HG03066 (cell line): Measurements from ENCODE around the gene IYD.
"Not testable (repeated sequence)": the region's sequence is repeated elsewhere in the genome, so short reads cannot be mapped to it uniquely, and the experiment has no call there.

Experiments used
- ATAC-seq: cut with Tn5 transposase; IDR thresholded peaks from one replicate; pipeline ENCODE4 v1.9.1; 2021; ENCODE audit warnings: low read depth; ENCODE audit not compliant: unreplicated experiment

The IYD gene

DNA sequence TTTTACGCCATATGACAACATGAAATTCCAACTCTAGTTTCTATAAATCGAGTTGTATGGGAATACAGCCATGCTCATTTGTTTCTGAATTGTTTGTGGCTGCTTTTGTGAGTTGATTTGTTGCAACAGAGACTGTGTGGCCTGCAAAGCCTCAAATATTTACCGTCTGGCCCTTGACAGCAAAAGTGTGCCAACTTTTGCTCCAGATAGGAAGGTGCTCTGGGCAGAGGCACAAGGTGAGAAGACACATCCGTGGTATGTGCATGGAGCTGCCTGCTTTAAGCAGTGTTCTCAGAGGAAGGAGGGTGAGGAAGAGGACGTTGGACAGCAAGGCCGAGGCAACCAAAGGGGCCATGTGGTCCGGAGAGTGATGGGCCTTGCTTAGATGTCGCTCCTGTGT lies 57.4 kb downstream of the IYD start:
- no peak for ATAC-seq

DNA sequence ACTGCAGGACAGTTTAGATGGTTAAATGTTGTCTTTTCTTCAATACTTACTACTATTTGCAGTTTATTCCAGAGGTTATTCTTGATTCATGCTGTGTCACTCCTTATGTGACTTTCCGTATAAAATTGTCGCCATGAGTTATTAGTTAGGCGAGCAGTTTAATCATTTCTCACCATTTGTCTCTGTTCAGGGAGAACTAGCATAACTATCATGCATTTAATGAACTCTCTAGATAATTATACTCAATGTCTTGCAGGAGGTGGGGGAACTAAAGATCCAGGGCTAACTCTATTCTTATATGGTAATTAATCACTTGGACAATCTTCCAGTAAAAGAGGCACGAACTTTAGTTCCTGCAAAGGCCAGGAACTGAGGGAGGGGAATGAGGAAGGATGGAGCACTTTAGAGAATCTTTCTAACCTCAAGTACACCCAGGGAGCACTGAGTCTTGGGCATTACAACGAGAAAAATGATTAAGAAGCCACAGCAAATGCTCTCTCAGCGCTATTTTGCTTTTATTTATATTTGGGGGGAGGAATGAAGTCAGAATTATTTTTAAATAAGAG lies 58.3 kb downstream of the IYD start:
- no peak for ATAC-seq

DNA sequence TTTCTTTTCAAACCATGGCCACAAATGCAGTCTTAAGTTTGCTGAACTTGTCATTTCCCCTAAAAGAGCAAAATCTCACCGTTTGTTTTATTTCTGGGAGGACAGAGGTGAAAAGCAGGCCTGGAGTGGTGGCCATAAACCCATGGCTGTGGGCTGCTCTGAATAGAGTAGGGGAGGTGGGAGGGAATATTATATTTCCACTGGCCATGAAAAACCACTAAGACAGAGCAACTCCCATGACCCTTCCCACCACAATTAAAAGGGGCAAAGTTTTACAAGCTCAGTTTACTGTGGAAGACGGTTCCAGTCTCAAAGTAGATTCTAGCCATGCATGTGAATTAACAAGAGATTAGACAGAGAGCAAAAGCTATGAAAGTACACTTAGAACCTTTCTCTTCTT lies 59.0 kb downstream of the IYD start:
- ATAC-seq, result no peak

DNA sequence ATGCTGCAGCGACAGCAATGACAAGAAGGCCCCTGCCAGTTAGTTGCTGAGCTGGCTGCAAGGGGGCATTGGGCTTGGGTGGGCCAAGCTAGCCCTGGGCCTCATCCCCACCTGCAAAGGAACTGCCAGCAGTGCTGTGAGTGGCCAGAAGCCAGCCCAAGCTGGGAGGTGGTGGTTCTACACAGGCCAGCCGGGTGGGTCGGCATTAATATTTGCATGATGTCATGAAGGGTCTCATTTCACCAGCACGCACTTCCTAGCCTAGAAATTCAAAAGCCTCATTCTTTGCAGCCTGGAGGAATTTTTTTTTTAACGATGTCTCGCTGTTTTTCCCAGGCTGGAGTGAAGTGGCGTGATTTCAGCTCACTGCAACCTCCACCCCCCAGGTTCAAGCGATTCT lies 62.0 kb downstream of the IYD start:
- no peak for ATAC-seq

DNA sequence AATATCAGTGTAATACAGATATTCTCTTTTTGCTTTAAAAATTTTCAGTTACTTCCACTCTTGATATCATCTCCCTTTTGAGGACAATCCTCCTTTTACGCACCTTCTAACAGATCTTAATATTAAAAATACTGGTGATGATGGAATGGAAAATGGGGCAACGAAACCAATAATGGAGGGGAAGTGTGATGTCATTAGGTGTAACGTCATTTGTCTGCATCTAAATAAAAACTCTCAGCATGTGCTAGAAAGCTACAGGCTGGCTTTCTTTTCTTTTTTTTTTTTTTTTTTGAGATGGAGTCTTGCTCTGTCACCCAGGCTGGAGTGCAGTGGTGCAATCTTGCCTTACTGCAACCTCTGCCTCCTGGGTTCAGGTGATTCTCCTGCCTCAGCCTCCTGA lies 66.5 kb downstream of the IYD start:
- no peak for ATAC-seq

DNA sequence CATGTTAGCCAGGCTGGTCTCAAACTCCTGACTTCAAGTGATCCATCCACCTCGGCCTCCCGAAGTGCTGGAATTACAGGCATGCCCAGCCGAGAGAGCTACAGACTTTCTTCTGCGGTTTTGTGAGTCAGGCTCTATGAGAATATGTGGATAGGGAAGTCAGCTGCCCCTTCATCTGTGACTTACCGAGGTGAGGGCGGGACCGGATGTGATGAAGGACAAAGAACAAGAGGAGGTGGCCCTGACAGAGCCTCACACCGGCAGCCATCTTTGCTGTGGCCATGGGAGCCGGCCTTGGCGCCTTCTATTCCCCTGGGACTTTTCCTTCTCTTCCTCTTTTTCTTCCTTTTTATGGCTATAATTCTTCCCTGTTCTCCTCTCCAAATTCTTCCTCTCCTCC lies 67.0 kb downstream of the IYD start:
- ATAC-seq, result no peak

DNA sequence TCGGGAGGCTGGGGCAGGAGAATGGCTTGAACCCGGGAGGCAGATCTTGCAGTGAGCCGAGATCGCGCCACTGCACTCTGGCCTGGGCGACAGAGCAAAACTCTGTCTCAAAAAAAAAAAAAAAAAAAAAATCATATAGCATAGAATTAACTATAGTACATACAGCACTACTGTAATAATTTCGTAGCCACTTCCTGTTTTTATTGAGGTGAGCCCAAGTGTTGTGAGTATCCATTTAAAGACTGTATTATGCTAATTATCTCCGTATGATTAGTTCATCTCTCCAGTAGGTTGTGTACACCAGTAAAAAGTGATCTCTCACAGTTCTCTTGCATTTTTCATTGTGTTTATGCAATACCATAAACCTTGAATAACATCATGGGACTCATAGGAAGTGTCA lies 70.6 kb downstream of the IYD start:
- ATAC-seq, result no peak

DNA sequence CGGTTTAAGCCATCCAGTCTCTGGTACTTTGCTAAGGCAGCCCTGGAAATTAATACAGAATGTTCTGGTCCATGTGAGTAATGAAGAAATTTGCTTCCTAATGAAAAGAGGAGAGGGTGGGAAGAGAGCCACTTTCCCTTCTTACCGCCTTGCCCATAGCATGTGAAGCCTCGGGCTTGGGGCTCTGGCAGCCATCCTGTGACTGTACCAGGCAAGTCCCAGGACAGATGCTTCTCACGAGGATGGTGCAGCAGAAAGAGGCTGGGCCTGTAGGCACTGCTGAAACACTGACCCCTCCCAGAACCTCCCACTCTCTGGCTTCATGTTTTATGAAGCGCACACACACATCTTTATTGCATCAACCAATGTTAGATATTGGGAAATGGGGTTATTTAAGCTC lies 74.8 kb downstream of the IYD start:
- ATAC-seq, result no peak

DNA sequence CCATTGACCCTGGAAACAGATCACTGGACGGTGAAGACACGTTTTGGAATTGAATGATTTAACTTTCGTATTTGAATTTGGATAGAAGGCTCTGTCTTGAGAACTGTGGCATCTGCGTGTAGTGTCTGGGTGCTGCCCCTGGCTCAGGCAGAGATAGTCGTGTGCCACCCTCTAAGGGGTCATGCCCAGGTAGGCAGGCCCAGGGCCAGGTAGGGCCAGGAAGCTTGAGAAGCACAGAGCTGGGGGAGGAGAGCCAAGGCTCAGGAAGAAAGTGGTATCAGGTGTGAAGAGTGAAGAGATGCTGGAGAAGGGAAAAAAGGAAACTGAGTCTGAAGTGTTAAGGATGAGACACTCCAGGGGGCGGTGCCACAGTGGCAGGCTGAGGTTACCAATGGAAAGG lies 75.5 kb downstream of the IYD start:
- no peak for ATAC-seq

DNA sequence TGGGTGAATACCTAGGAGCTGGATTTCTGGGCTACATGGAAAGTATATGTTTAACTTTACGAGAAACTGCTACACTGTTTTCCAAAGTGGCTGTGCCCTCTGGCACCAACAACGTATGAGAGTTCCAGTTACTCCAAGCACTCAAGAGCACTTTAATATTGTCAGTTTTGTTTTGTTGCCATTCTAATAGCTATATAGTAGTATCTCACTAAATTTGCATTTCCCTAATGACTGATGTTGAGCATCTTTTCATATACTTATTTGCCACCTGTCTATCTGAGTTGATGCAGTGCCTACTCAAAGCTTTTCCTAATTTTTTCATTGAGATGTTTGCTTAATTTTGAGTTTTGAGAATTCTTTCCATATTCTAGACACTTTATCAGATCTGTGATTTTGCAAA lies 76.7 kb downstream of the IYD start:
- no peak for ATAC-seq

DNA sequence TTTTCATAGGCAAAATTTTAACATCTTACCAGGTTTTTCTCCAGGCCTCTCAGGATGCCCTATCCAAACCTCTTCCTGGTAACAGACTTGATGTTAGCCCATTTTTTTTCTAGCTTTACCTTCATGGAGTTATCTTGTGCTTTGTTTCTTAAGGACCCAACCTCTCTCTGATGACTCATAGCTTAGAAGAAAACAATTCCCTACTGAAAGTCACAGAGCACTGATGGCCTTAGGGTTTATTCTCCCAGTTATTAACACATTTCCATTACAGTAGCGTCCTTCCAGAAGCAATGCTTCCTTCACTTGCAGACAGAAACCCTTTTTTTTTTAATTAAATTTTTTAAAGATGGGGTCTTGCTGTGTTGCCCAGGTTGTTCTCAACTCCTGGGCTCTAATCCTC lies 79.4 kb downstream of the IYD start:
- ATAC-seq, result no peak

DNA sequence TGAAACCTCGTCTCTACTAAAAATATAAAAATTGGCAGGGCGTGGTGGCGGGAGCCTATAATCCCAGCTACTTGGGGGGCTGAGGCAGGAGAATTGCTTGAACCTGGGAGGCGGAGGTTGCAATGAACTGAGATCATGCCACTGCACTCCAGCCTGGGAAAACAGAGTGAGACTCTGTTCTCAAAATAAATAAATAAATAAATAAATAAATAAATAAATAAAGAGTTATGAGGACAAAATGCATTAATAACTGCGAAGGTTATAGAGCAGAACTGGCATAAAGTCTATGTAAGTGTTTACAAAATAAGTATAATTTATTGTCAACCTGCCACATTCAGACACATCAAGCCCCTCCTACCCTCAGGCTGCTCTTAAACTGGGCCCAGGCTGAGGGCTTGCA lies 80.2 kb downstream of the IYD start:
- ATAC-seq, result not testable (repeated sequence)

DNA sequence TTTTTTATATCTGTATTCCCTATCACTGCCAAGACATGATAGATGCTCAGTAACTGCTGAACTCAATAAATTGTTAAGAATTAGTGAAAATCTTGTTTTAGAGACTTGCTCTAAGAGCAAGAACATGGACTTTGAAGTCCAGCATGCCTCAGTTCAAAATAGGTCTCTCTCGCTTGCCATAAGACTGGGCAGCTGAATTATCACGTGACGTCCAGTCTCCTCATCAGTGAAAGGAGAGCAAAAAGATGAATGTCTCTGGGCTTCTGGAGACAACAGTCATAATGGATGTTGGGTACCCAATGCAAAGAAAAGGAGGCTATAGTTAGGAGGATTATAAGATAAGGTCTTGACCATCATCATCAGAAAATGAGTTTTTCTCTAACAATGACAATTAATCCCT lies 82.1 kb downstream of the IYD start:
- ATAC-seq, result no peak

DNA sequence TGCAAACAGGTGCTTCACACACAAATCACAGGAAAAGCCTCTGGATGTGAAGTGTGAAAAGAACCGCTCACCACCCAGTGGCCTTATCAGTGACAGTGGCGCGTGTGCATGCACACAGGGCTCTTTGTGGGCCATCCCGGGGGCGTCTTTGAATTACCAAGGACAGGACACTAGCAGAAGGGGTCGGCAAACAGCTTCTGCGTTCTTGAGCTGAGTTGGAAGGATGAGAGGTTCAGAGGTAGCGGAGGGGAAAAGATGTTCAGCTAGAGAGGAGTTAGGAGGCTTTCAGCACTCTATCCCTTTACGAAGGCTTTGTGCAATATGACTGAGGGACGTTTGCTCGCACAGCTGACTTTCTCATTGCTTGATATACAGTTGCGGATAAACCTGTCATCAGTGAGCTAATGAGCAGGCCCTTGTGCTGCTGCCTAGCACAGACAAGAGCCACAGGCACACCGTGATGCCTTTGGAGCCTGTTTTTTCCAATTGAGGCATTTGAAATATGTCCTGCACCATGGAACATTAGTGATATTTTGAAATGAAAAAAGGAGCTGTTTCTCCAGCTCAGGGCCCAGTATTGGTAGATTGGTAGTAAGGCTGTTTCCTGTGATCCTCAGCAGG lies 83.1 kb downstream of the IYD start:
- no peak for ATAC-seq

DNA sequence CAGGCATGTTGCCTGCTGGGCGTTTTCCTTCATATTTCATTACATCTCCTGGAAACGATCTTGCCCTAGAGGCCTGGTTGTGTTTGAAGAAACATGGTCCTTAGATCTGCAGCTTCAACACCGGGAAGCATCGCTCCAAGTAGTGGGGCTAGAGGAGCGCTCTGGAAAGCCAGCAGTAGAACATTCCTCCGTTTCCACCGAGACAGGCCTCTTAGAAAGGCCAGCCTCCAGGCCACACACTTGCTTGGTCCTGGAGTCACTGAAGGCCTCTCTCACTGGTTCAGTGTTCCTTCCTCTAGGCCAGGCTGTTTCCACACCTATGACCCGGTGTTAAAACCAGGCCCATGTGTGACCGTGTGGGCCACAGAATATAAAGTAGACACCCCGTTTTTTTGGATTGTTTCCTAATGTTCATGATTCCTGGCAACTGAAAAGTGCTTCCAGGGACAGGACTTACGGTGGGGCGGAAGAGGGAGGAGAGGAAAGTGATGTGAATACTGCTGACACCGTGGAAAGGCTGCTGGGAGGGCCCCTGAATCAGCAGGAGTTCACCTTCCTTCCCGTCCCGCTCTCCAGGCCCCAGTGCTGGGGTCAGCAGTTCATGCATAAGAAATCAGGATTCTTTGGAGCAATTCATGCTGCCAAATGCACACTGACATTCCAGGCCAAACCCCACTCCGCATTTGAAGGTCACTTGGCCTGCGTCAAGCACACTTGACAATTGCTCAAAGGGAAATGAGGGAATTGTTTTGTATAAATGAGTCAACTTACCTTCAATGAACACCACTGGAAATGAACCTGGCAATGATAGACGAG lies 83.8 kb downstream of the IYD start:
- no peak for ATAC-seq

DNA sequence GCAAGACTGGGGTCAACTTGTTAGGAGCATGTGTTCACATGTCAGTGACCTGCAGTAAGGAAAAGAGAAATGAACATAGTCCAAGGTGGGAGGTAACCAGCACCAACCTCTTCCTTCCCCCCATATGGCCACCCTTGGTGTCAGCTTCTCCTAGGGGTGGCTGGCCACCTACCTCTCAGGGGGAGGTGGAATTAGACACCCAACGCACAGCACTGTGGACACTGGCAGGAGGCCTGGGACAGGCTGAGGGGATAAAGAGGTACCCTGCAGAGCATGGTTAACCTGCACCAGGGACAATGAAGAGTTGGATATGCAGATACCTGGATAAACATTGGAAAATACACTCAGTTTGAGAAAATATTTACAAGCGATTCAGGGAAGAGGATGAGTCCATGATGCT lies 84.5 kb downstream of the IYD start:
- no peak for ATAC-seq
